ENCODE results near the gene SEMA4B.

Gene SEMA4B

GRCh38 chr15:90165157-90165556 is 36.0 kb upstream of the SEMA4B start:
- Histone ChIP-seq H3K4me3 (ENCODE audit: low read depth, low read length) (no peak overlapping the region), H3K27me3 (ENCODE audit: insufficient read depth, low read length) (no peaks in the 10 kb centered on the region), H3K79me2 (ENCODE audit: control insufficient read depth, insufficient read depth, low read length, unreplicated experiment) (no peaks in the 10 kb centered on the region), H3K27ac (ENCODE audit: low read depth, low read length) (peak overlapping the region; percentile 88), H3K36me3 (ENCODE audit: insufficient read depth, low read length) (no peaks in the 10 kb centered on the region), H2AFZ (ENCODE audit: low read length, unreplicated experiment) (no peak overlapping the region), H3K4me1 (ENCODE audit: control insufficient read depth, insufficient read depth, low read length, unreplicated experiment) (peaks cover 13% of the 10 kb centered on the region)

GRCh38 chr15:90165659-90166489 is 35.3 kb upstream of the SEMA4B start:
- no peaks in the 10 kb centered on the region for H3K36me3 ChIP-seq (ENCODE audit: insufficient read depth, low read length)
- H3K79me2 ChIP-seq (ENCODE audit: control insufficient read depth, insufficient read depth, low read length, unreplicated experiment) = no peaks in the 10 kb centered on the region
- H2AFZ ChIP-seq (ENCODE audit: low read length, unreplicated experiment) = no peak overlapping the region
- H3K4me1 ChIP-seq (ENCODE audit: control insufficient read depth, insufficient read depth, low read length, unreplicated experiment) = peaks cover 13% of the 10 kb centered on the region
- no peaks in the 10 kb centered on the region for H3K27me3 ChIP-seq (ENCODE audit: insufficient read depth, low read length)
- no peak overlapping the region for H3K4me3 ChIP-seq (ENCODE audit: low read depth, low read length)
- peak overlapping the region; percentile 88 for H3K27ac ChIP-seq (ENCODE audit: low read depth, low read length)

GRCh38 chr15:90167121-90167520 is 34.0 kb upstream of the SEMA4B start:
- no peaks in the 10 kb centered on the region for H3K36me3 ChIP-seq (ENCODE audit: insufficient read depth, low read length)
- no peaks in the 10 kb centered on the region for H3K27me3 ChIP-seq (ENCODE audit: insufficient read depth, low read length)
- H3K27ac ChIP-seq (ENCODE audit: low read depth, low read length) = no peak overlapping the region
- no peak overlapping the region for H3K4me3 ChIP-seq (ENCODE audit: low read depth, low read length)
- H3K4me1 ChIP-seq (ENCODE audit: control insufficient read depth, insufficient read depth, low read length, unreplicated experiment) = peaks cover 13% of the 10 kb centered on the region
- no peaks in the 10 kb centered on the region for H3K79me2 ChIP-seq (ENCODE audit: control insufficient read depth, insufficient read depth, low read length, unreplicated experiment)
- no peak overlapping the region for H2AFZ ChIP-seq (ENCODE audit: low read length, unreplicated experiment)

- H3K27ac ChIP-seq (ENCODE audit: low read depth, low read length) = no peak overlapping the region
- no peak overlapping the region for H3K4me3 ChIP-seq (ENCODE audit: low read depth, low read length)
- H3K36me3 ChIP-seq (ENCODE audit: insufficient read depth, low read length) = no peaks in the 10 kb centered on the region
- no peak overlapping the region for H2AFZ ChIP-seq (ENCODE audit: low read length, unreplicated experiment)
- no peaks in the 10 kb centered on the region for H3K79me2 ChIP-seq (ENCODE audit: control insufficient read depth, insufficient read depth, low read length, unreplicated experiment)
- no peaks in the 10 kb centered on the region for H3K27me3 ChIP-seq (ENCODE audit: insufficient read depth, low read length)
- peaks cover 12% of the 10 kb centered on the region for H3K4me1 ChIP-seq (ENCODE audit: control insufficient read depth, insufficient read depth, low read length, unreplicated experiment)
Observed at GRCh38 chr15:90171623-90172022, 29.5 kb upstream of the SEMA4B start.

- H3K4me3 ChIP-seq (ENCODE audit: low read depth, low read length) = no peak overlapping the region
- H3K27ac ChIP-seq (ENCODE audit: low read depth, low read length) = no peak overlapping the region
- no peaks in the 10 kb centered on the region for H3K36me3 ChIP-seq (ENCODE audit: insufficient read depth, low read length)
- H3K79me2 ChIP-seq (ENCODE audit: control insufficient read depth, insufficient read depth, low read length, unreplicated experiment) = no peaks in the 10 kb centered on the region
- H3K27me3 ChIP-seq (ENCODE audit: insufficient read depth, low read length) = no peaks in the 10 kb centered on the region
- peaks cover 12% of the 10 kb centered on the region for H3K4me1 ChIP-seq (ENCODE audit: control insufficient read depth, insufficient read depth, low read length, unreplicated experiment)
- no peak overlapping the region for H2AFZ ChIP-seq (ENCODE audit: low read length, unreplicated experiment)
Observed at GRCh38 chr15:90173372-90173771, 27.8 kb upstream of the SEMA4B start.

- Histone ChIP-seq H3K4me1 (ENCODE audit: control insufficient read depth, insufficient read depth, low read length, unreplicated experiment) (peaks cover 12% of the 10 kb centered on the region), H3K36me3 (ENCODE audit: insufficient read depth, low read length) (no peaks in the 10 kb centered on the region), H3K4me3 (ENCODE audit: low read depth, low read length) (no peak overlapping the region), H3K27ac (ENCODE audit: low read depth, low read length) (no peak overlapping the region), H3K79me2 (ENCODE audit: control insufficient read depth, insufficient read depth, low read length, unreplicated experiment) (no peaks in the 10 kb centered on the region), H3K27me3 (ENCODE audit: insufficient read depth, low read length) (no peaks in the 10 kb centered on the region), H2AFZ (ENCODE audit: low read length, unreplicated experiment) (peak overlapping the region; percentile 59)
Observed at GRCh38 chr15:90174140-90174875, 26.8 kb upstream of the SEMA4B start.

- Histone ChIP-seq H3K27me3 (ENCODE audit: insufficient read depth, low read length) (no peaks in the 10 kb centered on the region), H3K79me2 (ENCODE audit: control insufficient read depth, insufficient read depth, low read length, unreplicated experiment) (no peaks in the 10 kb centered on the region), H3K36me3 (ENCODE audit: insufficient read depth, low read length) (no peaks in the 10 kb centered on the region), H3K27ac (ENCODE audit: low read depth, low read length) (no peak overlapping the region), H2AFZ (ENCODE audit: low read length, unreplicated experiment) (no peak overlapping the region), H3K4me1 (ENCODE audit: control insufficient read depth, insufficient read depth, low read length, unreplicated experiment) (peaks cover 12% of the 10 kb centered on the region), H3K4me3 (ENCODE audit: low read depth, low read length) (no peak overlapping the region)
Observed at GRCh38 chr15:90177012-90177411, 24.1 kb upstream of the SEMA4B start.

GRCh38 chr15:90178468-90179435 is 22.4 kb upstream of the SEMA4B start:
- Histone ChIP-seq H3K4me3 (ENCODE audit: low read depth, low read length) (no peak overlapping the region), H3K4me1 (ENCODE audit: control insufficient read depth, insufficient read depth, low read length, unreplicated experiment) (peaks cover 14% of the 10 kb centered on the region), H2AFZ (ENCODE audit: low read length, unreplicated experiment) (no peak overlapping the region)

GRCh38 chr15:90181776-90182175 is 19.4 kb upstream of the SEMA4B start:
- Histone ChIP-seq H3K27ac (ENCODE audit: low read depth, low read length) (no peak overlapping the region), H3K79me2 (ENCODE audit: control insufficient read depth, insufficient read depth, low read length, unreplicated experiment) (no peaks in the 10 kb centered on the region), H3K4me3 (ENCODE audit: low read depth, low read length) (no peak overlapping the region), H3K36me3 (ENCODE audit: insufficient read depth, low read length) (no peaks in the 10 kb centered on the region), H2AFZ (ENCODE audit: low read length, unreplicated experiment) (no peak overlapping the region), H3K4me1 (ENCODE audit: control insufficient read depth, insufficient read depth, low read length, unreplicated experiment) (peaks cover 10% of the 10 kb centered on the region), H3K27me3 (ENCODE audit: insufficient read depth, low read length) (no peaks in the 10 kb centered on the region)

More at GRCh38 chr15:90178468-90179435, 22.4 kb upstream of the SEMA4B start:
- Histone ChIP-seq H3K27me3 (ENCODE audit: insufficient read depth, low read length) (no peaks in the 10 kb centered on the region), H3K36me3 (ENCODE audit: insufficient read depth, low read length) (no peaks in the 10 kb centered on the region), H3K27ac (ENCODE audit: low read depth, low read length) (no peak overlapping the region), H3K79me2 (ENCODE audit: control insufficient read depth, insufficient read depth, low read length, unreplicated experiment) (no peaks in the 10 kb centered on the region)

GRCh38 chr15:90184119-90184785 is 16.9 kb upstream of the SEMA4B start:
- no peaks in the 10 kb centered on the region for H3K79me2 ChIP-seq (ENCODE audit: control insufficient read depth, insufficient read depth, low read length, unreplicated experiment)
- H3K4me3 ChIP-seq (ENCODE audit: low read depth, low read length) = peak overlapping the region; percentile 85
- H3K27me3 ChIP-seq (ENCODE audit: insufficient read depth, low read length) = no peaks in the 10 kb centered on the region
- no peaks in the 10 kb centered on the region for H3K36me3 ChIP-seq (ENCODE audit: insufficient read depth, low read length)
- H3K27ac ChIP-seq (ENCODE audit: low read depth, low read length) = peak overlapping the region; percentile 36
- H2AFZ ChIP-seq (ENCODE audit: low read length, unreplicated experiment) = peak overlapping the region; percentile 96
- peaks cover 10% of the 10 kb centered on the region for H3K4me1 ChIP-seq (ENCODE audit: control insufficient read depth, insufficient read depth, low read length, unreplicated experiment)

Data from ACC112 (cell line).